CD1c-positive myeloid dendritic cell (primary cell): ENCODE measurements around the gene NEFH.

Source experiments
- DNase-seq: peaks from one replicate; pipeline ENCODE4 v3.0.0-alpha.2; 2016; ENCODE audit errors: extremely low spot score

NEFH gene

GRCh38 chr22:29503811-29504372 is 23.9 kb downstream of the NEFH start:
- DNase-seq: no peak

- no peak for DNase-seq
These were observed 29.3 kb downstream of the NEFH start for GRCh38 chr22:29509298-29509697.

GRCh38 chr22:29509815-29510214 is 29.8 kb downstream of the NEFH start:
- no peak for DNase-seq

- no peak for DNase-seq
These were observed 30.5 kb downstream of the NEFH start for GRCh38 chr22:29510542-29510941.

- no peak for DNase-seq
These were observed 31.3 kb downstream of the NEFH start for GRCh38 chr22:29511126-29511862.

- no peak for DNase-seq
These were observed 32.0 kb downstream of the NEFH start for GRCh38 chr22:29512031-29512430.

- no peak for DNase-seq
These were observed 37.3 kb downstream of the NEFH start for GRCh38 chr22:29517215-29517908.

- no peak for DNase-seq
These were observed 38.4 kb downstream of the NEFH start for GRCh38 chr22:29518427-29518826.

- DNase-seq: no peak
These were observed 40.0 kb downstream of the NEFH start for GRCh38 chr22:29519996-29520395.

GRCh38 chr22:29520851-29521250 is 40.8 kb downstream of the NEFH start:
- DNase-seq: no peak

- no peak for DNase-seq
These were observed 41.5 kb downstream of the NEFH start for GRCh38 chr22:29521526-29521925.

- DNase-seq: no peak
These were observed 43.7 kb downstream of the NEFH start for GRCh38 chr22:29523761-29524160.

- peak; percentile 24 for DNase-seq
These were observed 44.6 kb downstream of the NEFH start for GRCh38 chr22:29524442-29525191.

GRCh38 chr22:29528144-29528543 is 48.1 kb downstream of the NEFH start:
- DNase-seq: no peak

- DNase-seq: no peak
These were observed 50.7 kb downstream of the NEFH start for GRCh38 chr22:29530716-29531115.

- DNase-seq: no peak
These were observed 51.4 kb downstream of the NEFH start for GRCh38 chr22:29531419-29531818.

GRCh38 chr22:29536411-29536810 is 56.4 kb downstream of the NEFH start:
- no peak for DNase-seq

- DNase-seq: no peak
These were observed 59.1 kb downstream of the NEFH start for GRCh38 chr22:29539105-29539504.
